IMR-90 (cell line): ENCODE results near the gene PSMG4. TPM values are rescaled to one million over a fixed set of nuclear protein-coding genes. Genes with fewer than 3 reads are reported as not detected.

ENCODE experiments used
- ATAC-seq: fragments of 200-7000 bp; cut with Tn5 transposase; 2 replicates; pipeline ENCODE4 v1.9.1; 2020; ENCODE audit warnings: low read depth, mild to moderate bottlenecking, moderate library complexity
- BruUV-seq: library from RNA; stranded (reverse); fragments of 400-500 nt; replicated peaks from 2 replicates; lab custom pipeline; 2021; lab: Mats Ljungman, UMichigan
- CTCF ChIA-PET: fragments of 300-600 bp; formaldehyde crosslinking; extraction: SDS; loops from one replicate; lab custom pipeline; 2021; ENCODE audit warnings: antibody characterized with exemption; lab: Yijun Ruan, JAX
- POLR2A ChIA-PET: fragments of 300-600 bp; sonication (Branson Sonifier 250); formaldehyde crosslinking; loops from one replicate; lab custom pipeline; 2022; ENCODE audit warnings: antibody characterized with exemption; ENCODE audit not compliant: unreplicated experiment; lab: Charles Lee
- DNase-seq: peaks from one replicate; pipeline ENCODE4 v3.0.0; 2013
- H2AFZ ChIP-seq: replicated peaks from 2 replicates; pipeline ENCODE3; 2013; ENCODE audit warnings: low read length, mild to moderate bottlenecking; ENCODE audit not compliant: poor library complexity
- H2AK5ac ChIP-seq: 2 replicates; pipeline ENCODE4 v1.6.1; 2013; ENCODE audit warnings: low read depth, low read length, inconsistent platforms
- H2AK9ac ChIP-seq: replicated peaks from 2 replicates; pipeline ENCODE3; 2013; ENCODE audit warnings: mild to moderate bottlenecking, low read depth, low read length, moderate library complexity; ENCODE audit not compliant: poor library complexity
- H2BK120ac ChIP-seq: 2 replicates; pipeline ENCODE4 v1.6.1; 2013; ENCODE audit warnings: low read depth, low read length, inconsistent platforms
- H2BK15ac ChIP-seq: 3 replicates; pipeline ENCODE4 v1.6.1; 2013; ENCODE audit warnings: low read depth, low read length, inconsistent platforms
- H2BK20ac ChIP-seq: 2 replicates; pipeline ENCODE4 v1.6.1; 2013; ENCODE audit warnings: low read depth, mild to moderate bottlenecking, inconsistent platforms, low read length, moderate library complexity
- H2BK5ac ChIP-seq: 2 replicates; pipeline ENCODE4 v1.6.1; 2013; ENCODE audit warnings: mild to moderate bottlenecking, low read depth, low read length, inconsistent platforms; ENCODE audit not compliant: poor library complexity, severe bottlenecking
- H3K14ac ChIP-seq: replicated peaks from 2 replicates; pipeline ENCODE4 v1.6.1; 2013; ENCODE audit warnings: low read depth, low read length, inconsistent platforms
- H3K18ac ChIP-seq: 2 replicates; pipeline ENCODE4 v1.6.1; 2013; ENCODE audit warnings: low read depth, low read length, control low read depth
- H3K23ac ChIP-seq: 2 replicates; pipeline ENCODE4 v1.6.1; 2013; ENCODE audit warnings: low read depth, low read length, inconsistent platforms
- H3K27ac ChIP-seq: 2 replicates; pipeline ENCODE4 v1.5.1; 2013; ENCODE audit warnings: mild to moderate bottlenecking, control low read depth, low read length; ENCODE audit not compliant: insufficient read depth
- H3K27me3 ChIP-seq: 2 replicates; pipeline ENCODE4 v1.6.1; 2013; ENCODE audit warnings: low read length; ENCODE audit not compliant: control insufficient read depth, insufficient read depth
- H3K36me3 ChIP-seq: 2 replicates; pipeline ENCODE4 v1.6.1; 2013; ENCODE audit warnings: low read length, mixed read lengths; ENCODE audit not compliant: control insufficient read depth, insufficient read depth
- H3K4ac ChIP-seq: 2 replicates; pipeline ENCODE4 v1.6.1; 2013; ENCODE audit warnings: low read depth, low read length, inconsistent platforms
- H3K4me1 ChIP-seq: 2 replicates; pipeline ENCODE4 v1.6.1; 2013; ENCODE audit warnings: low read length, mixed read lengths; ENCODE audit not compliant: control insufficient read depth, insufficient read depth
- H3K4me2 ChIP-seq: 2 replicates; pipeline ENCODE4 v1.6.1; 2013; ENCODE audit warnings: low read depth, mild to moderate bottlenecking, control low read depth, low read length, moderate library complexity
- H3K4me3 ChIP-seq: 2 replicates; pipeline ENCODE4 v1.5.1; 2013; ENCODE audit warnings: low read depth, mild to moderate bottlenecking, control low read depth, low read length, moderate library complexity; ENCODE audit not compliant: insufficient read depth
- H3K56ac ChIP-seq: 2 replicates; pipeline ENCODE4 v1.6.1; 2013; ENCODE audit warnings: low read length, inconsistent platforms; ENCODE audit not compliant: insufficient read depth; ENCODE audit errors: extremely low read depth
- H3K79me1 ChIP-seq, 2 experiments: 2 replicates each; pipeline ENCODE4 v1.6.1; 2013; ENCODE audit warnings: low read length in 2 of 2, inconsistent platforms in 1 of 2, low read depth in 1 of 2
- H3K9ac ChIP-seq: 2 replicates; pipeline ENCODE4 v1.6.1; 2013; ENCODE audit warnings: low read depth, low read length, control low read depth
- H3K9me1 ChIP-seq: 2 replicates; pipeline ENCODE4 v1.6.1; 2013; ENCODE audit warnings: low read length, inconsistent platforms; ENCODE audit not compliant: insufficient read depth
- H3K9me3 ChIP-seq: 2 replicates; pipeline ENCODE4 v1.6.1; 2013; ENCODE audit warnings: low read length; ENCODE audit not compliant: control insufficient read depth, insufficient read depth
- H4K20me1 ChIP-seq: 2 replicates; pipeline ENCODE4 v1.6.1; 2013; ENCODE audit warnings: low read length, inconsistent platforms; ENCODE audit not compliant: insufficient read depth
- H4K5ac ChIP-seq: 2 replicates; pipeline ENCODE4 v1.6.1; 2013; ENCODE audit warnings: mild to moderate bottlenecking, low read depth, low read length, control low read depth
- H4K8ac ChIP-seq, 2 experiments: 2 replicates each; pipeline ENCODE4 v1.6.1; 2013; ENCODE audit warnings: low read depth in 2 of 2, low read length in 2 of 2, control low read depth in 1 of 2, inconsistent platforms in 1 of 2
- H4K91ac ChIP-seq: 2 replicates; pipeline ENCODE4 v1.6.1; 2013; ENCODE audit warnings: low read depth, low read length, inconsistent platforms; ENCODE audit not compliant: insufficient read depth
- BHLHE40 ChIP-seq: fragments of 150-350 bp; IDR thresholded peaks from 2 replicates; pipeline ENCODE4 v1.6.1; 2016; ENCODE audit warnings: mild to moderate bottlenecking, low read depth, low read length
- MAZ ChIP-seq: IDR thresholded peaks from 2 replicates; pipeline ENCODE4 v1.6.1; 2012; ENCODE audit warnings: low read depth, mild to moderate bottlenecking, low read length, improper control_type of control experiment, moderate library complexity, borderline replicate concordance
- MXI1 ChIP-seq: IDR thresholded peaks from 2 replicates; pipeline ENCODE4 v1.6.1; 2012; ENCODE audit warnings: low read depth, mild to moderate bottlenecking, low read length, moderate library complexity, borderline replicate concordance
- NFE2L2 ChIP-seq: fragments of 150-350 bp; IDR thresholded peaks from 2 replicates; pipeline ENCODE4 v1.6.1; 2016; ENCODE audit warnings: low read depth, mild to moderate bottlenecking, low read length
- POLR2A ChIP-seq: IDR thresholded peaks from 2 replicates; pipeline ENCODE4 v1.6.1; 2012; ENCODE audit warnings: mild to moderate bottlenecking, low read depth, low read length
- RAD21 ChIP-seq: IDR thresholded peaks from 2 replicates; pipeline ENCODE4 v1.6.1; 2012; ENCODE audit warnings: low read length, improper control_type of control experiment
- RCOR1 ChIP-seq: IDR thresholded peaks from 2 replicates; pipeline ENCODE4 v1.6.1; 2012; ENCODE audit warnings: mild to moderate bottlenecking, low read length, improper control_type of control experiment; ENCODE audit not compliant: insufficient replicate concordance
- RFX5 ChIP-seq: IDR thresholded peaks from 2 replicates; pipeline ENCODE4 v1.8.0; 2012; ENCODE audit warnings: low read depth, mild to moderate bottlenecking, low read length, moderate library complexity
- WGBS, 2 experiments: methylation state at CpG; one replicate each; pipeline versions ENCODE4 v1.1.5 to v1.1.7; 2013; ENCODE audit warnings: missing lambda C conversion rate in 2 of 2; ENCODE audit not compliant: insufficient read length in 1 of 2; ENCODE audit errors: extremely low coverage in 2 of 2; 5-methylcytosine and 5-hydroxymethylcytosine counted together
- dilution Hi-C: fragments of 300-500 bp; cut with HindIII; formaldehyde crosslinking; loops from one replicate; pipeline ENCODE4 v1.14.3; 2018; ENCODE audit warnings: low sequenced_read_pairs; ENCODE audit not compliant: unreplicated experiment
- in situ Hi-C: fragments of 300-500 bp; cut with MboI; formaldehyde crosslinking; loops from 3 replicates; pipeline ENCODE4 v1.14.3; 2019; ENCODE audit warnings: low sequenced_read_pairs, inconsistent platforms, mixed read lengths
- intact Hi-C: fragments of 100-400 bp; cut with micrococcal nuclease; formaldehyde crosslinking; loops from 2 replicates; pipeline ENCODE4 v1.10.0; 2022
- polyA plus RNA-seq, 3 experiments: library from polyadenylated mRNA; depleted of rRNA; stranded (reverse); fragments of >200 nt; gene quantifications; 2 replicates each; pipeline ENCODE4 v1.2.3, GENCODE V29; 2012; ENCODE audit warnings: low replicate concordance in 1 of 3
- total RNA-seq: library from RNA; depleted of rRNA; stranded (reverse); fragments of >200 nt; gene quantifications from 2 replicates; pipeline ENCODE4 v1.2.3, GENCODE V29; 2012
- TF ChIP-seq, protein P1 (sequence below): fragments of 150-350 bp; IDR thresholded peaks from 2 replicates; pipeline ENCODE4 v1.6.1; 2017; ENCODE audit warnings: mild to moderate bottlenecking, antibody characterized with exemption, low read length, low read depth
- TF ChIP-seq, protein P2 (sequence below): conservative IDR thresholded peaks from 2 replicates; pipeline ENCODE4 v1.5.1; 2012; ENCODE audit warnings: mild to moderate bottlenecking, low read depth, low read length, improper control_type of control experiment

PSMG4 gene
- total and polyA plus RNA-seq, 2 of the 4 experiments (the other 2 are of a cell fraction): 5.6 to 13.4 TPM

DNA sequence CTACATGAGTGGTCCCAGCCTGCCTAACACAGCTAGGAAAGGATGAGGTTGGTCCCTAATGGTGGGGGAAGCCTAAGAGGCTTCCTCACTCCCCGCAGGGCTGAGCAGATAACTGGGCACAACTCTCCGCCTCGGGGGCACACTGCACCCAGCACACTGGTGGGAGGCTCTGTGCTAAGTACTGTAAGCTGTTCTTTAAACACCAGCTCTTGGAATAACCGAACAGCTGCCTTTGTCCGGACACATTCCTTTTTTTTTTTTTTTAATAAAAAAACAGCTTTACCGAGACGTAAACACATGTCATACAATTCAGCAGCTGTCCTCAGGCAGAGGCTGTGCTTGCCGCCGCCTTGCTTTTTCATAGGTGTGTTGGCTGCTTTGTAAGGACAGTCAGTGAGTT is 6.9 kb downstream of the PSMG4 start:
- no peak overlapping the region for H3K56ac ChIP-seq
- no peaks in the 10 kb centered on the region for H3K27me3 ChIP-seq
- ChIA-PET CTCF (interaction anchor here (1.8 kb wide), 1 partner anchor 14 kb away, joined by 7 read pairs; no protein-coding TSS in a partner anchor), POLR2A (no interaction called here)
- H2AFZ ChIP-seq: no peak overlapping the region
- H3K4me2 ChIP-seq: no peak overlapping the region; the same call in 1 of the 2 replicates
- no peak overlapping the region for H2BK15ac ChIP-seq
- H3K4ac ChIP-seq: no peak overlapping the region
- DNase-seq (peak; percentile 16), ATAC-seq (peak; percentile 52)
- H4K8ac ChIP-seq: no peak overlapping the region
- in situ Hi-C loops: no loop called here
- H3K9ac ChIP-seq: no peak overlapping the region
- no peak overlapping the region for H4K5ac ChIP-seq
- peaks cover 45 to 72% of the 10 kb centered on the region in 2 experiments for H3K79me1 ChIP-seq
- intact Hi-C loops: no loop called here
- no TSS peak for BruUV-seq
- H4K91ac ChIP-seq: no peak overlapping the region
- dilution Hi-C loops: no loop called here
- H2AK5ac ChIP-seq: no peak overlapping the region
- no peak overlapping the region for H2AK9ac ChIP-seq
- H2BK20ac ChIP-seq: no peak overlapping the region
- no peak overlapping the region for H3K4me3 ChIP-seq
- H3K27ac ChIP-seq: peak overlapping the region; percentile 8; the same call in 1 of the 2 replicates
- H3K14ac ChIP-seq: no peak overlapping the region
- TF ChIP-seq MAZ (no peak), BHLHE40 (no peak), RFX5 (no peak), POLR2A (no peak), RAD21 (no peak), MXI1 (no peak), NFE2L2 (no peak), RCOR1 (no peak)
- TF ChIP-seq, protein P1, sequence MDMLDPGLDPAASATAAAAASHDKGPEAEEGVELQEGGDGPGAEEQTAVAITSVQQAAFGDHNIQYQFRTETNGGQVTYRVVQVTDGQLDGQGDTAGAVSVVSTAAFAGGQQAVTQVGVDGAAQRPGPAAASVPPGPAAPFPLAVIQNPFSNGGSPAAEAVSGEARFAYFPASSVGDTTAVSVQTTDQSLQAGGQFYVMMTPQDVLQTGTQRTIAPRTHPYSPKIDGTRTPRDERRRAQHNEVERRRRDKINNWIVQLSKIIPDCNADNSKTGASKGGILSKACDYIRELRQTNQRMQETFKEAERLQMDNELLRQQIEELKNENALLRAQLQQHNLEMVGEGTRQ: no peak
- TF ChIP-seq, protein P2, sequence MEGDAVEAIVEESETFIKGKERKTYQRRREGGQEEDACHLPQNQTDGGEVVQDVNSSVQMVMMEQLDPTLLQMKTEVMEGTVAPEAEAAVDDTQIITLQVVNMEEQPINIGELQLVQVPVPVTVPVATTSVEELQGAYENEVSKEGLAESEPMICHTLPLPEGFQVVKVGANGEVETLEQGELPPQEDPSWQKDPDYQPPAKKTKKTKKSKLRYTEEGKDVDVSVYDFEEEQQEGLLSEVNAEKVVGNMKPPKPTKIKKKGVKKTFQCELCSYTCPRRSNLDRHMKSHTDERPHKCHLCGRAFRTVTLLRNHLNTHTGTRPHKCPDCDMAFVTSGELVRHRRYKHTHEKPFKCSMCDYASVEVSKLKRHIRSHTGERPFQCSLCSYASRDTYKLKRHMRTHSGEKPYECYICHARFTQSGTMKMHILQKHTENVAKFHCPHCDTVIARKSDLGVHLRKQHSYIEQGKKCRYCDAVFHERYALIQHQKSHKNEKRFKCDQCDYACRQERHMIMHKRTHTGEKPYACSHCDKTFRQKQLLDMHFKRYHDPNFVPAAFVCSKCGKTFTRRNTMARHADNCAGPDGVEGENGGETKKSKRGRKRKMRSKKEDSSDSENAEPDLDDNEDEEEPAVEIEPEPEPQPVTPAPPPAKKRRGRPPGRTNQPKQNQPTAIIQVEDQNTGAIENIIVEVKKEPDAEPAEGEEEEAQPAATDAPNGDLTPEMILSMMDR: no peak
- no peak overlapping the region for H2BK120ac ChIP-seq
- no peak overlapping the region for H2BK5ac ChIP-seq
- no peak overlapping the region for H3K18ac ChIP-seq
- no CpG with 5 or more reads among the region's 9 CpGs for WGBS, 2 experiments
- H3K23ac ChIP-seq: no peak overlapping the region
- H4K20me1 ChIP-seq: peaks cover 26% of the 10 kb centered on the region
- peaks cover 7% of the 10 kb centered on the region; the same call in 1 of the 2 replicates for H3K9me1 ChIP-seq
- H3K36me3 ChIP-seq: peaks cover 24% of the 10 kb centered on the region
- no peaks in the 10 kb centered on the region for H3K9me3 ChIP-seq
- peaks cover 11% of the 10 kb centered on the region; the same call in 1 of the 2 replicates for H3K4me1 ChIP-seq
